HG03565 (cell line): ENCODE data around the gene ARHGAP25.

Experiments used
- ATAC-seq: cut with Tn5 transposase; IDR thresholded peaks from one replicate; pipeline ENCODE4 v1.9.1; 2021; ENCODE audit warnings: mild to moderate bottlenecking, moderate library complexity; ENCODE audit not compliant: unreplicated experiment

The ARHGAP25 gene

GRCh38 chr2:68764806-68765311 lies 30.2 kb downstream of the ARHGAP25 start:
- ATAC-seq, result no peak

- ATAC-seq, result no peak
Observed at GRCh38 chr2:68765739-68766375, 31.2 kb downstream of the ARHGAP25 start.

GRCh38 chr2:68766376-68766845 lies 31.8 kb downstream of the ARHGAP25 start:
- ATAC-seq, result peak; percentile 27

GRCh38 chr2:68767031-68767961 lies 32.7 kb downstream of the ARHGAP25 start:
- peak; percentile 31 for ATAC-seq

DNA sequence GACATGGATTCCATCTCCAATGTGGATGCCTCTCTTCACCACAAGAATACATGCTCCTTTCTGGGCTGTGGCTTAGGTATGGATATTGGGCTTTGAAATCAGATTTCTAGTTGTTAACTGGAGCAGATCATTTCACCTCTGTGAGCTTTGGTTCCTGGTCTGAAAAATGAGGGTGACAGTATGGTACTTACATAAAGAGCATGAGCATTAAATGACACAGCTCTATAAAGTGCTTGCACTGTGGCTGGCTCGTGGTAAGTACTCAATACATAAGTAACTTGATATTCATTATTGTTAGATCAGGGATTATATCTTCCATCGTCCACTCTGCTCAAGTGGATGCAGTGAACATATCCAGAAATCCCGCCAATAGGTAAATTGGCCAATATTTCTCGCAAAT lies 33.4 kb downstream of the ARHGAP25 start:
- no peak for ATAC-seq

DNA sequence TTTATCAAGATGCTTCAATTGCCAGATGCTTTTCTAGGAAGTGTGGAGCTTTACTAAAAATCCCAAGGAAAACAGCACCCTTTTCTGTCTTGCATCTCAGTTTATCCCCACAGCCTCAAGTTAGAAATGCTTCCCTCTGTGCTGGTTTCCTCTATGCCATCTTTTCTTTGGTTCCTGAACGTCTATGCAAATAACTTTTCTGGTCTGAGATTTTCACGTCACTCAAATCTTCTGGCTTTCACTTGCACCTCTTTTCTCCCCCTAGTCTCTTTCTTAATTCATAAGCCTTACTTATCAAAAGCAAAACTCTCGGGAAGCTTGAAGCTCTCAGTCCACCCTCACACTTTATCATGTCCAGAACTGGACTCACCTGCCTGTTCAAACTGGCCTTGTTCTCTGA lies 33.9 kb downstream of the ARHGAP25 start:
- no peak for ATAC-seq

DNA sequence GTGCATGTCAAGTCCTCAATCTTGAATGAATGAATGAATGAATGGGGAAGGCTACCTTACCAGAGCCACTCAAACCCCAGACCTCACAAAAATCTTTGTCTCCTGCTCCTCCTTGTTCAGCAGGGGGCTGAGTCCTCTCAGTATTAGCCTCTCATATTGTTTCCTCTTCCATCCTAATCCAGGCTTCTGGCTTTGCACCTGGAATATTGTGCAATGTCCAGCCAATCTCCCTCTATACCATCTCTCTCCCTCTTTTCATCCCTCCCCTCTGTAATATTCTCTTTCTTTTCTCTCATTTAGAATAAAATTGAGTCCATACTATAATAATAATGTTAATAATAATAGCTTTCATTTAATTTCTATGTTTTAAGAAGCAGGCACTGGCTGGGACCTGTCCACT lies 34.3 kb downstream of the ARHGAP25 start:
- no peak for ATAC-seq

DNA sequence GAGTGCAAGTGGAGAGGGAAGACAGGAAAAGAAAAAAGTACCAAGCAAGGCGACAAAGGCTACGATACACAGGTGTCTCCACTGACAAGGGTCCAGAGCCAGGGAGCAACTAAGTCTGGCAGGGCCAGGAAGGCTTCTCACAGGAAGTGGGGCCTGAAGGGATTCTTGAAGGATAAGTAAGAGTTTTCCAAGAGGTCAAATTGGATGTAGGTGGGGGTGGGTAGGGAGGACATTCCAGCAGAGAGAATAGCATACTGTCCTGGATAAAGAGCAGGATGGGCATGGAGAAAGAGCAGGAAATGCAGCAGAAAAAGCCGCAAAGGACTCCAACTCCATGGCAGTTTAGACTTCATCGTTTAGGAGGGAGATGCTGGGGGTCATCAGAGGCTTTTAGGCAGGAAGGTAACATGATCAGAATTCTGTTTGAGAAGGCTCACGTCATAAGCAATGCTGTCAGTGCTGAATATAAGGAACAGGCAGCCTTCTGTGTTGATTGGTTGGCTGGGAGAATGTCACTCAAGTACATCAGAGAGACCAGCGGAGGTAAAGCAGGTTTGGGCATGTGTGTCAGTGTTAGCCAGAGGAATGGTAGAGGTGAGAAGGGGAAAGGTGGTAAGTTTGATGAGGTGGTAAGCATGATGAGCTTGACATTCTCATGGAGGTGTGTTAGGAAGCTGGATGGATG lies 35.1 kb downstream of the ARHGAP25 start:
- no peak for ATAC-seq

- no peak for ATAC-seq
Observed at GRCh38 chr2:68770271-68771111, 35.9 kb downstream of the ARHGAP25 start.

- ATAC-seq, result no peak
Observed at GRCh38 chr2:68771211-68771751, 36.7 kb downstream of the ARHGAP25 start.

- ATAC-seq, result no peak
Observed at GRCh38 chr2:68772109-68772508, 37.5 kb downstream of the ARHGAP25 start.

DNA sequence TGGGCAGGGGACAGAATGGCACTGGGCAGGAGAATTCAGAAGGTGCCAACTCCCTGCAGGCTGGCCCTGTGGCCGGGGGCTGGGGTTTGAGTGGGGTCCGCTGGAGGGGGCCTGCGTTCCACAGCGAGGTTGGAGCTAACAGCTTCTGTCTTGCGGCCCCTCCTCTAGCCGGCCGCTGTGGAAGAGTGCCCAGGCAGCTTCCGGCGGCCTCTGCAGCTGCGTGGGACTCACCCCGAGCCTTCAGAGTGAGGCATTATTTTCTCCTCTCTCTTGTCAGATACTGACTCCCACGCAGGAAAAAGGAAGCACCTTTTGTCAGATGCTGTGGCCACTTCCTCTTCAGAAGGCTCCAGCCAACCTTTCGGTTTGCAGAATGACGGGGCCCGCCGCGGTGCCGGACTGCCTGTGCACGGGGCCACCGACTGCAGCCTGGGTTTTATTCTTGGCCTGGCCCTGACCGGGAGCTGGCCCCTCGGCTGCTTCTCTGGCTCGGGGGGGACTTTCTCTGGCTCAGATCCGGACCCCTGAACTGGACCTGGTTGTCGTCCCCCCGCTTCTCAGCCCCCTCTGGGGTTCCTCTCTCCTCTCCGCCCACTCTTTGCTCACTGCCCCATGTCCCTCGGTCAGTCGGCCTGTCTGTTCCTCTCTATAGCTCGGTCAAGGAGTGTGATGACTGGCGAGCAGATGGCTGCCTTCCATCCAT lies 40.1 kb downstream of the ARHGAP25 start:
- ATAC-seq, result peak; percentile 80

- no peak for ATAC-seq
Observed at GRCh38 chr2:68775272-68775842, 40.7 kb downstream of the ARHGAP25 start.

DNA sequence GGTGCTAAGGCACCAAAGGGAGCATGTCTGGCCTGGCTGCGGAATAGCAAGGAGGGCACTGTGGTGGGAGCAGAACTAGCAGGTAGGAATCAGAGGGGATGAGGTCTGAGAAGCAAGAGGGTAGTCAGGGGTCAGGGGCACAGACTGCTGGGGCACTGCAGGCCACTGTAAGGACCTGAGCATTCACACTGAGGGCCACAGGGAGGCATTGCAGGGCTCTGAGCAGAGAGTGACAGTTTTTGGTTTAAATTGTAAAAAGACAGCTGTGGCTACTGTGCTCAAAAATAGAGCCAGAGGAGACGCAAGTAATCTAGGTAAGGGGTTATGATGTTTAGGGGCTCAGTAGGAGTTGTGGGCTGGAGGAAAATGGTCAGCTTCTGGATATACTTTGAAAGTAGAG lies 41.5 kb downstream of the ARHGAP25 start:
- ATAC-seq, result no peak

- no peak for ATAC-seq
Observed at GRCh38 chr2:68779595-68779994, 45.0 kb downstream of the ARHGAP25 start.

DNA sequence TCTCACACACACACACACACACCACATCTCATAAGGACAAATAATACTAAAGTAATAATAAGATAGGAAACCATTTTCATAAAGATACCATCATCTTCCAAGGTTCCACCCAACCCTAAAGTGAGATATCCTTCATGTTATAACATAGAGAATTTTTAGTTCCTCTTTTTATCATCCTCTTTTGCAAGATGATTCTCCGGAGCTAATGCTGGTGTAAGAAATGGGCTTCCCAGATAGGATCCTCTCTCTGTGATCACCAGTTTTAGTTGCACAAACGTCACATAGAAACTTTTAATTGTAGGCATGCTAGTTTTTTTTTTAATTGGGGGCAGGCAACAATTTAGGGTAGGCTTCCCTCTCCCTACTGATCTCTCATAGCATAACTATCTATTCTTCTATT lies 49.6 kb downstream of the ARHGAP25 start:
- no peak for ATAC-seq

GRCh38 chr2:68784915-68785314 lies 50.3 kb downstream of the ARHGAP25 start:
- ATAC-seq, result no peak

DNA sequence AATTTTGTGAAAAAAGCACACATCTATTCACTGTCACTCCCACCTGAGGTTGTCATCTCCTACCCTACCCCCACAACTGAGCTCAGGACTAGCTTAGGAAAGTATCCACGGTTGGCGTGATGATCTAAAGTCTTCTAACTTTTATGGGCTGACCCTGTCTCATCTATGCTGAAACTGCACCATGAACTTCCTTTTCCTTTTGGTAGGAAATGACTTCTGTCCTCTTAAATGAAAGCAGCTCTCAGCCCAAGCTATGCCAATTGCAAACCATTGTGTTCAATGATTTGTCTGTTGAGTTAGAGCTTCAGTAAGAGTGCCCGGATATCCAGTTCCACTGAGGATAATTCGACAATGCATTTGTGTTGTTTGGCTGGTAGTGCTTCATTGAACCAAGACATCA lies 52.7 kb downstream of the ARHGAP25 start:
- no peak for ATAC-seq

- peak; percentile 100 for ATAC-seq
Observed at GRCh38 chr2:68789603-68790002, 55.0 kb downstream of the ARHGAP25 start.
